ENCODE measurements around the gene ARIH2.

ARIH2 gene

GRCh38 chr3:48929358-48930035 is 10.9 kb downstream of the ARIH2 start:
- no peak for DNase-seq (ENCODE audit: low spot score)

GRCh38 chr3:48930590-48930989 is 11.9 kb downstream of the ARIH2 start:
- DNase-seq (ENCODE audit: low spot score) = peak; percentile 40

GRCh38 chr3:48931944-48932580 is 13.4 kb downstream of the ARIH2 start:
- no peak for DNase-seq (ENCODE audit: low spot score)

GRCh38 chr3:48934333-48934991 is 15.8 kb downstream of the ARIH2 start:
- no peak for DNase-seq (ENCODE audit: low spot score)

GRCh38 chr3:48935530-48935929 is 16.9 kb downstream of the ARIH2 start:
- no peak for DNase-seq (ENCODE audit: low spot score)

- DNase-seq (ENCODE audit: low spot score) = no peak
Measured at GRCh38 chr3:48938156-48938555, 19.5 kb downstream of the ARIH2 start.

- DNase-seq (ENCODE audit: low spot score) = no peak
Measured at GRCh38 chr3:48938689-48939088, 20.0 kb downstream of the ARIH2 start.

- DNase-seq (ENCODE audit: low spot score) = no peak
Measured at GRCh38 chr3:48945432-48945831, 26.8 kb downstream of the ARIH2 start.

GRCh38 chr3:48945891-48946549 is 27.4 kb downstream of the ARIH2 start:
- no peak for DNase-seq (ENCODE audit: low spot score)

- peak; percentile 9 for DNase-seq (ENCODE audit: low spot score)
Measured at GRCh38 chr3:48949376-48949717, 30.7 kb downstream of the ARIH2 start.

GRCh38 chr3:48950051-48950450 is 31.4 kb downstream of the ARIH2 start:
- DNase-seq (ENCODE audit: low spot score) = no peak

- no peak for DNase-seq (ENCODE audit: low spot score)
Measured at GRCh38 chr3:48951764-48952163, 33.1 kb downstream of the ARIH2 start.

- DNase-seq (ENCODE audit: low spot score) = no peak
Measured at GRCh38 chr3:48952510-48953118, 34.0 kb downstream of the ARIH2 start.

- DNase-seq (ENCODE audit: low spot score) = no peak
Measured at GRCh38 chr3:48957006-48957705, 38.5 kb downstream of the ARIH2 start.

- peak; percentile 11 for DNase-seq (ENCODE audit: low spot score)
Measured at GRCh38 chr3:48960841-48961413, 42.3 kb downstream of the ARIH2 start.

GRCh38 chr3:48962340-48962739 is 43.7 kb downstream of the ARIH2 start:
- no peak for DNase-seq (ENCODE audit: low spot score)

- no peak for DNase-seq (ENCODE audit: low spot score)
Measured at GRCh38 chr3:48962939-48963338, 44.3 kb downstream of the ARIH2 start.

GRCh38 chr3:48963591-48963990 is 44.9 kb downstream of the ARIH2 start:
- DNase-seq (ENCODE audit: low spot score) = no peak

- no peak for DNase-seq (ENCODE audit: low spot score)
Measured at GRCh38 chr3:48966367-48966766, 47.7 kb downstream of the ARIH2 start.

- DNase-seq (ENCODE audit: low spot score) = no peak
Measured at GRCh38 chr3:48966876-48967361, 48.3 kb downstream of the ARIH2 start.

GRCh38 chr3:48970586-48970985 is 51.9 kb downstream of the ARIH2 start:
- no peak for DNase-seq (ENCODE audit: low spot score)
